Cardiac septum (tissue), 1 donor: ENCODE data around the gene ZBED3. TPM values are rescaled to one million over a fixed set of nuclear protein-coding genes. Genes with fewer than 3 reads are reported as not detected.
A peak's percentile ranks its signal among the peaks of the same experiment; 100 is the strongest.
"Not testable (repeated sequence)": the region's sequence is repeated elsewhere in the genome, so short reads cannot be mapped to it uniquely, and the experiment has no call there.

Experiments used
- DNase-seq: peaks from one replicate; pipeline ENCODE4 v3.0.0-alpha.2; 2020; ENCODE audit warnings: low spot score
- intact Hi-C: fragments of 100-400 bp; cut with DNase I; formaldehyde crosslinking; loops from one replicate; pipeline ENCODE4 v1.14.0; 2022
- total RNA-seq: library from RNA; stranded (reverse); fragmentation: NEBNext Ultra II Directional; extraction: Animal tissue kit (Norgen Biotek cat#: 25700); gene quantifications from one replicate; pipeline ENCODE4 v1.2.1, GENCODE V29; 2021
- donor health status: DM: no; HTN: no; CAD: no.

The ZBED3 gene
- total RNA-seq, 1 donor from 2014 or later, result 6.4 TPM

- intact Hi-C loops, result no loop called here
Measured at GRCh38 chr5:77080905-77081304, 6.2 kb downstream of the ZBED3 start.

GRCh38 chr5:77080479-77080878 is 6.6 kb downstream of the ZBED3 start:
- intact Hi-C loops, DNase-seq: not testable (repeated sequence)

More at GRCh38 chr5:77080905-77081304, 6.2 kb downstream of the ZBED3 start:
- DNase-seq, result no peak

DNA sequence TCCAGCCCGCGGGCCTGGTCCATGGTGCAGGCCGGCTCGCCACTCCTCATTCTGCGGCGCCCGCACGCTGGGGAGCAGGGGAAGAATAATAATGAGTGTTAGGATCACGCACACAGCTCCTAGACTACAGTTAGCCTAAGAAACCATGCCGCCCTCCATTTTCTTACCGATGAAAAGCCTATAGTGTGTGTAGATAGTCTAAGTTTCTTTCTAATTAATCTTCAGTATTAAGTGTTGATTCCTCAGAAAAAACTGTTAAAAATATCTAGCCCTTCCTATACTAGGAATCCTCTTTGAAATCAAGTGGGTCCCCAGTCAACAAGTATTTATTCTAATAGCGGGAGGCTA is 9.3 kb downstream of the ZBED3 start:
- no peak for DNase-seq
- intact Hi-C loops, result loop anchor here (2.0 to 5.0 kb wide), 2 partner anchors 47 to 211 kb away; partner anchors contain the start of gene AGGF1

DNA sequence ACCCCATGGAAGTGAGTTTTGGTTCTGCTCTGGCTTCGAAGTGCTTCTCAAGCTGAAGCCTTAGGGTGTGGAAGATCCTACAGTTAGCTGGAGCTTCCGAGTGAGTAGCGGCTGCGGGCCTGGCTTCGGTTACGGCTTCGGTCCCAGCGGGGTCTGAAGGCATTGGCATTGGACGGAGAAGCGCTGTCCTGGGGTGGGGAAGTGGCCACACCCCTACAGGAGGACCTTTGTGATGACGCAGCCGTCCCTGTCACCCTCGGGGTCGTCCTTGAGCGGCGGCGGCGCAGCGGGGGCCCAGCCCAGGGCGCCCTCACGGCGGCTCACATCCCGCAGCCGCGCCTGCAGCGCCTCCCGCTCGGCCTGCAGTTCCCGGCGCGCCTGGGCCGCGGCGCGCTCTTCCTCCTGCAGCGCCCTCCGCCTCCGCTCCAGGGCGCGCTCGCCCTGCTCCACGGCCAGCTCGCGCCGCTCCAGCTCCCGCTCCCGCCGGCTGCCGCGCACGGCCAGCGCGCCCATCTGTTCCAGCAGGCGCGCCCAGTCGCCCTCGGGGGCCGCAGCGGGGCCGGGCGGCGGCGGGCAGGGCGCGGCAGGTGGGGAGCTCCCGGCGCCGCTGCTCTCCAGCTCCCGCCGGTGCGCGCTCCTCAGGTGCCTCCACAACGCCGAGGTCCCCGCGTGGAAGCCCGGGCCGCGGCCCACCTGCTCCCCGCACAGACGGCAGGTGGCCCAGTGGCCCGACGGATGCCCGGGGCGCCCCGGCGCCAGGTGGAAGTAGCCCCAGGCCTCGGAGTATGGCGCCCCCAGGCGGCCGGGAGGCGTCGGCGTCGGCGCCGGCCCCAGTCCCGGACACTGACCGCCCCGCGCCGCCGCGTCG is 9.9 kb downstream of the ZBED3 start:
- intact Hi-C loops, result loop anchor here (2.0 to 5.0 kb wide), 2 partner anchors 46 to 210 kb away; partner anchors contain the start of gene AGGF1
- peak; percentile 92 for DNase-seq

- intact Hi-C loops, result loop anchor here (5.0 kb wide), 1 partner anchor 207 kb away; no protein-coding TSS in a partner anchor
- DNase-seq, result no peak
Measured at GRCh38 chr5:77074745-77075144, 12.3 kb downstream of the ZBED3 start.

DNA sequence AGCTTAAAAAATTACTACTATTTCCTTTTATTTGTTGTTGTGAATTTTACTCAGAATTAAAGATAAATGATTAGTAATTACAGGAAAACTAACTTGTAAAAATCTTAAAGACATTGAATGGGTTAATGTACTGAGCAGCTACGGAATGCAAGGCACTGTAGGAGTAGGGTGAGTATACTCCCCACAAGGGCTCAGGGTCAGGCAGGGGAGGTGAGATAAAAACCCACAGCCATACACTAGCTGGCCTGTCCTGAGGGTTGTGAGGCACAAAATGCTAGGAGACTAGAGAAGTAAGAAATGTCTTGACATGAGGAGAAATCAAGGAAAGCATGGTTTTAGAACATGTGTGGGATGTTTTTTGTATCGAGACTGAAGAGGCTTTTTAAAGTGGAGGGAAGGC is 13.4 kb downstream of the ZBED3 start:
- intact Hi-C loops, result no loop called here
- DNase-seq, result no peak

GRCh38 chr5:77066823-77067442 is 20.2 kb downstream of the ZBED3 start:
- no peak for DNase-seq
- intact Hi-C loops, result no loop called here

DNA sequence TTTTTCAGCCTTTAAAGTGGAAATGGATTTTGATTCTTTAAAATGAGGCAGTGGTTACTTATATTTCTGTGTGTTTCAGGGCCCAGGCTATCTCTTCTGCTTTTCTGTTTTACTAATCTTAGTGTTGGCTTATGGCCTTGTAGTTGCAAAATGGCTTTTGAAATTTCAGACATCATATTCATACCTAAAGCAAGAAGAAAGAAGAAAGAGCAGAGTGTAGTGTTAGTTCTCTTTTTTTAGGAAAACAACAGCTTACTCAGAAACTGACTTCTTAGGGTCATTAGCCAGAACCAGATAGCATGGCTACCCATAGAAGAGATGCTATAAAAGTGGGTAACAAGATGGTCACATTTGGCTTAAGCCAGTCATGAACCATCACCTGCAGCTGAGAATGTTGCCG is 20.9 kb downstream of the ZBED3 start:
- DNase-seq, result no peak
- intact Hi-C loops, result no loop called here

DNA sequence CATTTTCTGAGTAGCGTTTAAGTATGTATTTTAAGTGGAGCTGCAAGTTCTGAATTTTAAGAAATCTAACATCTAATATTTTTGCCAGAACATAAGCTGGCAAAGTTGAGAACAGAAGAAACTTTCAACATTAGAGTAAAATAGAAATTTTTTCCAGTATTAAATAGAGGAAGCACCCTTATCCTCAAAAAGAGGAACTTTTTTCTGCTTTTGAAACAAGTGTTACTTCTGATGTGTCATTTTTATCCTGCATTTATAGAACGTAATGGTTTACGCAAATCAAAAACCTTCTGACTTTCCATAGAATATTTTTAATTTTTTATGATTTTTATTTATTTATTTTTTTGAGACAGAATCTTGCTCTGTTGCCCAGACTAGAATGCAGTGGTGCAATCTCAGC is 21.8 kb downstream of the ZBED3 start:
- intact Hi-C loops, result no loop called here
- no peak for DNase-seq

DNA sequence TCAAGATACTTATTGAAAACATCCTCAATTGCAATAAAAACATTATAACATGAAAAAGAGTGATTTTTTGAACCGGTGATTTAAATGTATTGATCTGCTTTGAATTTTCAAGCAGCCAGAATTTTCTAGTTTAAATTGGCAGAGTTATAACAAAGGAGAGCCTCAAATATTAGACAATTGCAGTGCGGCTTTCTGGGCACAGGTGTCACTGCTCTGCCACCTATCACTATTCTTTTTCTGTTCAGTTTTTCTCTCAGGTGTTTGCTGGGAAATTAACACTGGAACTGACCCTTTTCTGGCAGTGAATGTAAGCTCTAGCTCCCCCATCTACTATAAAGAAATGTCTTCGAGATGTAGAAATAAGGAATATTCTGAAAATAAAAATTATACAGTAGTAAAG is 23.0 kb downstream of the ZBED3 start:
- intact Hi-C loops, result no loop called here
- DNase-seq, result no peak

DNA sequence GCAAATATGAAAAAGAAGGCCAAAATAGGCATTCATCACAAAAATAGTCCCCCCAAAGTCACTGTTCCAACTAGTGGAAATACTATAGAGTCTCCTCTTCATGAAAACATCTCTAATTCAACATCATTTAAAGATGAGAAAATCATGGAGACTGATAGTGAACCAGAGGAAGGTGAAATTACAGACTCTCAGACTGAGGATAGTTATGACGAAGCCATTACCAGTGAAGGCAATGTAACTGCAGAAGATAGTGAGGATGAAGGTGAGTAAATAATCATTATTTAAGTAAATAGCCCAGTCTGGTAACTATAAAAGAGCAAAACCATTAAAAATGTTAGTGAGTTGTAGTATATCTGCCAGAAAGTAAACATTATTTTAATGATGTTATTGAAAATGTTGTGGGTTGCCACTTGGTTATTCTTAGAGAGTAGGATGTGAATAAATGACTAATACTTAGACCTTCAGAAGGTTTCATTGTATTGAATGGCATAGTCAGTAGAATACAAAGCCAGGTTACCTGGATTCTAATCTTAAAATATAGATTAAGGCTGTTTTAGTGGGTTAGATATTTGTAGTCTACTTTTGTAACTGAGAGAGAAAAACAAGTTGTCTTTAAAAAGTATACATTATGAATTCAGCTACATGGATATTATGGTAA is 40.5 kb downstream of the ZBED3 start:
- DNase-seq, result no peak
- intact Hi-C loops, result no loop called here

DNA sequence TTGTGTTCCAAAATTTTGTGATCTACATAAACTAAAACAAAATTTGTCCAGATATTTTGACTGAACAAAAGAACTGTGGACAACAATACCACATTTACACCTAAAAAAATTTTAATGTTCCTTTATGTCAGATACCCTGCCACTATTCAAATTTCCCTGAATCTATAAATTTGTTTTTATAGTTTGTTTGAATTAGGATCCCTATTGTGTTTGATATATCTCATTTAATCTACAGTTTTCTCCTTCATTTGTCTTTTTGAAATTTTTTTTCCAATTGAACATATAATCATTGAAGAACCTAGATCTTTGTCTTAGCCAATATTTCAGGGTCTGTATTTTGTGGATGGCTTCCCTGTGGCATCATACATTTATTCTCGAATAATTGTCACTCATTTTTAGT is 51.1 kb downstream of the ZBED3 start:
- intact Hi-C loops, result no loop called here

DNA sequence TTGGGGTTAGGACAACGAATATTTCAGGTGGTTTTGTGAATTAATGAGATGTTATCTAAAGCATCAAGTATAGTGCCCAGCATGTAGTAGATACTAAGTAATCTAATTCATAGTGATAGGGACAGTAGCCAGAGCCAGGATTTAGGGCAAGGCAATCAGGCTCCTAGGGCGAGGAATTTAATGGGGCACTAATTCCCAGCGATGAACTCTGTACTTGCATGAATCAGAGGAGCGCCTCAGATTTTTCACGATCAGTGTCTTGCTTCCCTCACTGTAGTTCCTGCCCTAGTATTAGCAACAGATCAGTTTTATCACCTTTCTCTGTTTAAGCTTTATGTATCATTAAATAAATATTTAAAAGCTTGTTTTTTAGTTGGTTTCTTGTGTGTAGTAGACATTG is 53.7 kb downstream of the ZBED3 start:
- intact Hi-C loops, result no loop called here
- no peak for DNase-seq

More for the DNA sequence above, 51.1 kb downstream of the ZBED3 start:
- no peak for DNase-seq

DNA sequence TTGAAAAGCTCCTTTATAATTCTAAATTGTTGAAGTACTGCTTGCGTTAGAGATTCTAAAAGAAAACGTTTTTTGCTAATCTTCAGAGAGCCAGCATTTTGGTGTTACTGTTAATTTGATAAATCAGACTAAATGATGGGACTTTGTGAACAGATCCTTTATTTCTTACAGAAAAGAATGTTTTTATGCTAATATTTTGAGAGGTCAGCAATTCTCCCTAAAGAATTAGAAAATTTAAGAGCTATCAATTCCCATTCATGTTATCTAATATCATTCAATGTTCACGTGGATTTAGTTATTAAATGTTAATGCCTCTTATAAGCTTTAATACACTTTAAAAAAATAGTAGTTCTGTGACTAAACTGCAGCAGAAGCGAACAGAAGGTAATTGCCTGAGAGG is 54.5 kb downstream of the ZBED3 start:
- intact Hi-C loops, result no loop called here
- no peak for DNase-seq

DNA sequence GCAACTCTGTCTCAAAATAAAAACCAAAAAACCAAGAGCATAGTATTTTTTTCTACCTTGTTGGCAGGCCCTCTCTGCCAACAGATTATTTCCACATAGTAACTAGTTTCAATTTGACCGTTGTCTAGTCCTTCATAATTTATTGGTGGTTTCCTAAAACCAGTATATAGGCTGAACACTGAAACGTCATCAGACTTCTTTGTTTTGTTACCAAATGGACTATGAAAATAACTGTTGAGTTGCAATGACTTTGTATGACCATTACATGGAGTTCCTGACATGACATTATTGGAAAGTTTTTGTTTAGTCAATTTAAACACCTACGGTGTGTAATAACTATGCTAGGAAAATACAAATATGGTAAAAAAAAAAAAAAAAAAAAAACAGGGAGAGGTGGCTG is 55.2 kb downstream of the ZBED3 start:
- intact Hi-C loops, result loop anchor here (2.0 kb wide), 1 partner anchor 45 kb away; no protein-coding TSS in a partner anchor
- no peak for DNase-seq

DNA sequence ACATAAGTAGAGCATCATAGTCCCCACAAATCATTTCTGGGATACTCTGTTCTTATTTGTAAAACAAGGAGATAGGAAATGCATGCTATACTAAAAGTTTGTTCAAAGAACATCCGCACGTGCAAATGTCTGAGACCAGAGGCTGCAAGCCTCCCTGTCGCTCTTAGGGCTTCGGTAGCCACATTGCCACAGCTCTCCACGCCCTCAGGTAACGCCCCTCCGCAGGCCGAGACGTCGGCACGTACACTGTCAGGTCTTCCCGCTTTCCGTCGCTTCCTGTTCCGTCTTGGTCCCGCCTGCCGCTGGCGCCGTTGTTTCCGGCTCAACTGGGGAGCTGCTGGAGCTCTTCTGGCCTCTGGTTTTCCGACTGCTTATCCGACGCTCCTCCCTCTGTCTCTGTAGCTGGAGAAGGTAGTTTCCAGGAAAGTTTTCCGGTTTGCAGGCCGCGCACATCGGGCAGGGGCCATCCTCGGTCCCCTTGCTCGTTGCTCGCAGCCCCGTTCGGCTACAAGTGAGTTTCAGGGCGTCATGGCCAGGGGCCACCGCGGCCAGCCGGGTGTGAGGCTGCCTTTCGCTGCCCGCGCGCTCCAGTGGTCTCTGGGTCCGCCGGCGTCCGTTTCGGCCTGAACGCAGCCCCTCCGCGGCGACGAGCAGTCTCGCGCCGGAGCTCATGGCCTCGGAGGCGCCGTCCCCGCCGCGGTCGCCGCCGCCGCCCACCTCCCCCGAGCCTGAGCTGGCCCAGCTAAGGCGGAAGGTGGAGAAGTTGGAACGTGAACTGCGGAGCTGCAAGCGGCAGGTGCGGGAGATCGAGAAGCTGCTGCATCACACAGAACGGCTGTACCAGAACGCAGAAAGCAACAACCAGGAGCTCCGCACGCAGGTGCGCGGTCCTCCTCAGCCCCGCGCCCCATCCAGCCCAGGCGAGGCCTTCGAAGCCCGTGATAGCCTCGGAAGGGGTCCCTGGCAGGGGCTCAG is 56.7 kb downstream of the ZBED3 start, which contains the start of gene AGGF1:
Gene AGGF1, plus strand, starts transcription at position 308 of the 975 bp plus-strand sequence. Its CDS starts 363 bp downstream, at position 671.
- intact Hi-C loops, result loop anchor here (2.0 kb wide), 1 partner anchor 46 kb away; no protein-coding TSS in a partner anchor
- DNase-seq, result peak; percentile 97

DNA sequence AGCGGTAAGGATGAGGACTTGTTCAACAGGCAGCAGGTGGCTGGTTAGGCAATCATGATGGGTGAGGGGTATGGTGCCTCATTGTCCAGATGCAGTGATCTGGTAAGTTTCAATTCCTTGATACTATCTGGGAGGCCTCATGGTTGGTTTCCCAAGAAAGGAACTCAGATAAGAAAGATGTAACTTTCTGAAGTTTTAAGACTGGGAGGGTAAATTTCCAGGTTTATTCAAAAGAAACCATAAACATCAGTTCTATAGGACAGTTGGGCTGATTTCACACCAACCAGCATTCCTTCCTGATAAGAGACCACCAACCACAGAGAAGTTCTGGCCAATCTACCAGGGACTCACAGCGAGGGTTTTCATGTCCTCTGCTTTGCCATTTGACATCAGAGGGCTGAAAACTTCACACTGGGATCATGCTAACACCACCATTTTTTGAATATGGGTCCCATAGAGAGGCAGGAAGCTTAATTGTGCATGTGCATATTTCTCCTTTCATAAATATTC is 57.7 kb downstream of the ZBED3 start:
- intact Hi-C loops, result no loop called here
- no peak for DNase-seq

- intact Hi-C loops, result no loop called here
- DNase-seq, result no peak
Measured at GRCh38 chr5:77028631-77029375, 58.3 kb downstream of the ZBED3 start.
